GM20000 (cell line): ENCODE results near the gene NR2C2AP.

Experiments
- DNase-seq: peaks from one replicate; pipeline ENCODE4 v3.0.0; 2012; ENCODE audit warnings: low spot score
- CTCF ChIP-seq: IDR thresholded peaks from 2 replicates; pipeline ENCODE4 v1.5.1; 2012; ENCODE audit warnings: mild to moderate bottlenecking, control low read depth; ENCODE audit errors: extremely low read depth, missing control alignments

NR2C2AP gene

DNA sequence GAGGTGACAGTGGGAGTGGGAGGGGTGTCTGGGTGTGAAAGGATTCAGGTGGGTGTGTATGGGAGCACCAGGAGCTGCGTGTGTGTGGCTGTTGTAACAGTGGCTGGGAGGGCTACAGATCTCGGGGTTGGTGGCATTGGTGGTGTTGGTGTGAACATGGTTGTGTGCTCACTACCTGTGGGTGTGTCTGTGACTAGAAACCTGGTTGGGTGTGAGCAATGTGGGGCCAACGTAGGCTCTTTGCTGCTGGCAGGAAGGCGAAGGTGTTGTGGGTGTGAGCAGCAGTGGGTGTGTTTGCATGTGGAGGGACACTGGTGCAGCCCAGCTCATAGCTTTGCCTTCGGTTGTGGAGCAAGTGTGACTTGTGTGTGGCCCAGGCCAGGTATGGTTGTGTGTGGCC, 3.7 kb upstream of the NR2C2AP start:
- no peak for TF ChIP-seq CTCF
- DNase-seq = no peak

DNA sequence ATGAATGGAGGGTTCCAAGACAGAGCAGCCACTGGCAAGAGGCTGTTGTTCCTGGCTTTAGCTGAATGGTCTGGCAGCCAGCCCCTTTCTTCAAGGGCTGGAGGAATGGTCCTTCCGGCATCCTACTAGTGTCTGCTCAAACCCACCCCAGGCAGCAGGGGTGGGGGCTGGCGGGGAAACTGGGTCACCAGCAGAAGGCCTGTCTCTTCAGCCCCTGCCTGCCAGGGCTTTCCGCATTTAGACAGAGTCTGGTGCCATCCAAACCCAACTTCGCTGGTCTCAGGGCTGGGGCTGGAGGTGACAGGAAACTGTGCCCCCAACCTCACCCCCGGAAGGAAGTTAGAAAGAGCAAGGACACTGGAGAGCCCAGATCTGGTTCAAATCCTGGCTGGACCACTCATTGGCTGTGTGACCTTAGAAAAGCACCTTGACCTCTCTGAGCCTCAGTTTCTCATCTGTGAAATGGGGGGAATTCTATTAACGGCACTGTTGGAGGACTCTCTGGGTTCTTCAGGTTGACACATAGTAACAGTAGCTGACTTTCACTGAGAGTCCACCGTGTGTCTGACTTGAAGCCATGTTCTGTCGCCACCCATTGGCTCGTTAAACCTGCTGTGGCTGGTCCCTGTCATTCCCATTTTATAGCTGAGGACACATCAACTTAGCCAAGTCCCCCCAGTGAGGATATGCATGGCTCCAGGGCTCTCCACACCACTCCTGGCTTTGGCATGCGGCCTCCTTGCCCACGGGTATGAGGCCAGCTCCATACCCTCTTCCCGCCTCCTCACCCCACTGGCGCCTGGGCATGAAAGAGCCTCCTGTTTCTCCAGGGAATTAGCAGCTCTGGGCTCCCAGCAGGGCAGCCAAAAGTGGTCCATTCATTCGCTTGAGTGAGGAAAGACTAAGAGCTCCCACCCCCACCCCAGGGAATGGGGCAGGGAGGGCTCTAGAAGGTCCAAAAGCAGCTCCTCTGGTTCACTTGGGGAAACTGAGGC, 2.5 kb upstream of the NR2C2AP start:
- TF ChIP-seq CTCF = no peak
- no peak for DNase-seq

DNA sequence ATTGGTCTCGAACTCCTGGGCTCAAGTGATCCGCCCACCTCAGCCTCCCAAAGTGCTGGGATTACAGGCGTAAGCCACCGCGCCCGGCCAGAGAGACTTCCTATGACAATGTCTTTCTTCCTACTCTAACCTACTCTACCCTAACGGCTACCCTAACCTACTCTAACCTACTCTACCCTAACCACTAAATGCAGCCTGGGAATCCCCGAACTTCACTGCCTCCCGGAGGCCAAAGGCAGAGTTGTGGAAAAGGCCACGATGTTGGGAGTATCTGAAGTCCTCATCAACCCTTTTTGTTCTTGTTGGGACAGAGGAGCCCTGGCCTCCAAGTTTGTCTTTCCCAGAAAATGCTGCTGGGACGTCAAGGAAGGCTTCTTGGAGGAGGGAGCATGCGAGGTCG, 967 bp upstream of the NR2C2AP start:
- TF ChIP-seq CTCF = no peak
- no peak for DNase-seq

DNA sequence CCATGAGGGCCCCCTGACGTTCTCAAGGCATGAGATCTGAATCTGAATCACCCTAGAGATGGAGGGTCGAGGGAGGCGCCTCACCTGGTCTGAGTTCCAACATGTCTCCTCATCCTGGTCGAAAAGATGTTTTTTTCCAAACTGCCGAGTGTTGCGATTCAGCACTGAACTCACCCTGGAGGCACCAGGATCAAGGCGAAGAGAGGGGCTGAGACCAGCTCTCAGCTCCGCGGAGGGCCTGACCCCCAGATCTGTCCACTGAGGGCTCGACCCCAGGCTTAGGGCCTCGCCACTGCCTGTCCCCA, 555 bp downstream of the NR2C2AP start:
- no peak for TF ChIP-seq CTCF
- no peak for DNase-seq

GRCh38 chr19:19201697-19202630, 1.2 kb downstream of the NR2C2AP start:
- no peak for DNase-seq
- TF ChIP-seq CTCF = no peak

DNA sequence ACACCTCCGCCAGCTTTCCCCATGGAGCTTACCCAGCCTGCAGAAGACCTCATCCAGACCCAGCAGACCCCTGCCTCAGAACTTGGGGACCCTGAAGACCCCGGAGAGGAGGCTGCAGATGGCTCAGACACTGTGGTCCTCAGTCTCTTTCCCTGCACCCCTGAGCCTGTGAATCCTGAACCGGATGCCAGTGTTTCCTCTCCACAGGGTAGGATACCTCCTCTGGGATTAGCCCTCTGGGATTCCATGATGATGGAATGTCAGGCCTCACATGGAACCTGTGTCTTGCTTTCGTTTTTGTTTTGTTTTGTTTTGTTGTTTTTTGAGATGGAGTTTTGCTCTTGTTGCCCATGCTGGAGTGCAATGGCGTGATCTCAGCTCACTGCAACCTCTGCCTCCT, 9.3 kb downstream of the NR2C2AP start:
- TF ChIP-seq CTCF = no peak
- no peak for DNase-seq

DNA sequence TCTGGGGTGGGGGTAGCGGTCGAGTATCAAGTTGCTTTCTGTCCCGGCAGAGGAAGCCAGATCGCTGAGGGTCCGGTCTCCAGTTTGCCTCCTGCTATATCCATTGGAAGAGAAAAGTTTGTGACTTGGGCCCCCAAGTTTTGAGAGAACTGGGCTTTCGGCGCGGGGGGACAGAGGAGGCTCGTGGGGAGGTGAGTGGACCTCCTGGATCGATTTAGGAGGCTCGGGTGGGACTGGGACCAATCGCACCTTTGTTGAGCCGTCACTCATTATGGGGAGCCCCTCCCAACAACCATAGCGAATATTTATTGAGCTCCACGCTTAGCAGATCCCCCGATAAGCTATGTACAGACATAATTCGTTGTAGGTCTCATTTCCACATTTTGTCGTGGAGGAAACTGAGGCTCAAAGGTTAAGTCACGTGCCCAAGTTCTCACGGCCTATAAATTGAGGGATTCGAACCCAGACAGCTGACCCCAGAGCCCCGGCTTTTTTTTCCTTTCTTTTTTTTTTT, 10.2 kb downstream of the NR2C2AP start:
- TF ChIP-seq CTCF = no peak
- DNase-seq = no peak
